Ishikawa (cell line): ENCODE results near the gene IQCH.

ENCODE experiments used
- CEBPB ChIP-seq: IDR thresholded peaks from 2 replicates; pipeline ENCODE4 v1.6.1; 2012
- EP300 ChIP-seq: IDR thresholded peaks from 2 replicates; pipeline ENCODE4 v1.6.1; 2012; ENCODE audit warnings: borderline replicate concordance
- MAX ChIP-seq: IDR thresholded peaks from 2 replicates; pipeline ENCODE4 v1.6.1; 2012
- RAD21 ChIP-seq: IDR thresholded peaks from 2 replicates; pipeline ENCODE4 v1.6.1; 2012; ENCODE audit warnings: low read depth
- TCF12 ChIP-seq: IDR thresholded peaks from 2 replicates; pipeline ENCODE4 v1.6.1; 2012; ENCODE audit warnings: low read depth
- USF1 ChIP-seq: IDR thresholded peaks from 2 replicates; pipeline ENCODE4 v1.6.1; 2012
- YY1 ChIP-seq: IDR thresholded peaks from 2 replicates; pipeline ENCODE4 v1.6.1; 2012; ENCODE audit warnings: low read depth
- ZBTB7A ChIP-seq: IDR thresholded peaks from 2 replicates; pipeline ENCODE4 v1.6.1; 2012; ENCODE audit warnings: low read depth

- TF ChIP-seq EP300 (no peak), CEBPB (no peak), ZBTB7A (no peak), TCF12 (no peak), RAD21 (no peak), YY1 (no peak), USF1 (no peak), MAX (no peak)
Measured at GRCh38 chr15:67444100-67444499, 189.5 kb downstream of the IQCH start.
